Thyroid gland (tissue), 4 donors: ENCODE results near the gene CD300LB. TPM values are rescaled to one million over a fixed set of nuclear protein-coding genes. Genes with fewer than 3 reads are reported as not detected.

Source experiments
- DNase-seq, 2 donors: peaks; one replicate each; pipeline ENCODE4 v3.0.0-alpha.2; 2019
- H3K27ac ChIP-seq, 3 donors: fragments of 200-600 bp; sonication (generic); 1 replicate in 2 of 3; 2 replicates in 1 of 3; pipeline ENCODE4 v1.5.1; 2016 to 2019; ENCODE audit warnings: mild to moderate bottlenecking in 1 of 3, moderate library complexity in 1 of 3
- H3K27me3 ChIP-seq: fragments of 200-600 bp; sonication (generic); one replicate; pipeline ENCODE4 v1.5.1; 2019
- H3K36me3 ChIP-seq, 2 donors: fragments of 200-600 bp; sonication (generic); one replicate each; pipeline ENCODE4 v1.5.1; 2016 to 2019
- H3K4me1 ChIP-seq, 2 donors: fragments of 200-600 bp; sonication (generic); one replicate each; pipeline ENCODE4 v1.5.1; 2017 to 2019
- H3K4me3 ChIP-seq, 3 donors: fragments of 200-600 bp; sonication (generic); replicated peaks in 1 of 3; 1 replicate in 2 of 3; 2 replicates in 1 of 3; pipeline ENCODE4 v1.5.1; 2016; ENCODE audit warnings: mild to moderate bottlenecking in 1 of 3
- H3K9me3 ChIP-seq: fragments of 200-600 bp; sonication (generic); one replicate; pipeline ENCODE4 v1.5.1; 2017
- POLR2A ChIP-seq, 2 donors: fragments of 450-650 bp; IDR thresholded peaks; one replicate each; pipeline ENCODE4 v1.6.1; 2017; ENCODE audit warnings: antibody characterized with exemption in 2 of 2, mild to moderate bottlenecking in 2 of 2, moderate library complexity in 1 of 2
- WGBS, 2 donors: methylation state at CpG; one replicate each; pipeline ENCODE4 v1.1.5; 2017; 5-methylcytosine and 5-hydroxymethylcytosine counted together
- intact Hi-C: fragments of 100-400 bp; cut with DNase I; formaldehyde crosslinking; loops from one replicate; pipeline ENCODE4 v1.15.1; 2023
- total RNA-seq, 4 donors: library from RNA; depleted of rRNA; stranded (reverse); fragments of >200 nt; gene quantifications; one replicate each; pipeline ENCODE4 v1.2.3, GENCODE V29; 2016
- TF ChIP-seq, protein P1 (sequence below), 6 experiments: fragments of 200-600 bp in 3 of 6; fragments of 450-650 bp in 3 of 6; sonication (generic) in 3 of 6; IDR thresholded peaks; one replicate each; pipeline ENCODE4 v1.5.1; 2016 to 2019; ENCODE audit warnings: antibody characterized with exemption in 6 of 6, mild to moderate bottlenecking in 2 of 6, inconsistent platforms in 1 of 6, moderate library complexity in 1 of 6

The CD300LB gene
- total RNA-seq, 4 donors from 2014 or later, result not detected

DNA sequence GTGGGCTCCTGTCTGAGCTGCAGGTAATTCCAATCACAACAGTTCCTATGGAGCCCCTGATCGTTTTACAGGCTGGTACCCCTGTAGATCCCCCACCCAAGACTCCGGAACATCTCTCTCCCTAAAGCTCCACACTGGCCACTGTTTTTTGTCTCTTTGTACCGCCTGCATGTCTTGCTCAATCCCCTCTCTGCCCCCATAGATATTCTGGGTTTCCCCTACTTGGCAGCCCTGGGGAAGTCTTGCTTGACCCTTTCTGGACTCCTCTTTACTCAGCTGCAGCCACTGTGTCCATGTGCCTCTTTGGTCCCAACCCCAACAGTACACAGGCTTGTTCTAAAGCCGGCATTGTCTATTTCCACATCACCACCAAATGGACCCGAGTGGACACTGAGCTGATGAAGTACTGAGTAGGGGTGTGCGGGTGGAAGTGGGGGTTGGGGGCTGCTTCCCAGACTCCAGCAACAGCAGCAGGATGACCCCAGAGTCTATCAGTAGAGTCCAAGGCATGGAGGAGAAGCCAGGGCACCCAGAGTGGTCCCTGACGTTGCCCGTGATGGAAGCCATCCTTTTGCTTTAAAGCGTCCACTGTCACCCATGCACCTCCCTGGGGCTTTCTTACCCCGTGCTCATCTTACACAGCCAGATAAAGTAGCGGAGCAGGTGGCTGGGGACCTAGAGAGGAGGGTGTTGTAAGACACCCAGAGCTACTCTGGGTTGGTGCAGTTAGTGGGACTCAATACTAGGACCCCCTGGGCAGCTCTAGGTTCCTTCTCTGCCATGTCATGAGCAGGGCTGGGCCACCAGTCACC is 6.4 kb downstream of the CD300LB start:
- Histone ChIP-seq H3K27me3 (no peaks in the 10 kb centered on the region), H3K9me3 (no peaks in the 10 kb centered on the region), H3K4me1 (no peaks in the 10 kb centered on the region), H3K27ac (no peak overlapping the region), H3K36me3 (no peaks in the 10 kb centered on the region), H3K4me3 (no peak overlapping the region)
- no peak for DNase-seq
- 84 to 88% methylated on average over 11 of the region's 11 CpGs for WGBS, 2 donors
- no peak for TF ChIP-seq POLR2A (IDR thresholded peaks at IDR 0.05)
- TF ChIP-seq, protein P1, sequence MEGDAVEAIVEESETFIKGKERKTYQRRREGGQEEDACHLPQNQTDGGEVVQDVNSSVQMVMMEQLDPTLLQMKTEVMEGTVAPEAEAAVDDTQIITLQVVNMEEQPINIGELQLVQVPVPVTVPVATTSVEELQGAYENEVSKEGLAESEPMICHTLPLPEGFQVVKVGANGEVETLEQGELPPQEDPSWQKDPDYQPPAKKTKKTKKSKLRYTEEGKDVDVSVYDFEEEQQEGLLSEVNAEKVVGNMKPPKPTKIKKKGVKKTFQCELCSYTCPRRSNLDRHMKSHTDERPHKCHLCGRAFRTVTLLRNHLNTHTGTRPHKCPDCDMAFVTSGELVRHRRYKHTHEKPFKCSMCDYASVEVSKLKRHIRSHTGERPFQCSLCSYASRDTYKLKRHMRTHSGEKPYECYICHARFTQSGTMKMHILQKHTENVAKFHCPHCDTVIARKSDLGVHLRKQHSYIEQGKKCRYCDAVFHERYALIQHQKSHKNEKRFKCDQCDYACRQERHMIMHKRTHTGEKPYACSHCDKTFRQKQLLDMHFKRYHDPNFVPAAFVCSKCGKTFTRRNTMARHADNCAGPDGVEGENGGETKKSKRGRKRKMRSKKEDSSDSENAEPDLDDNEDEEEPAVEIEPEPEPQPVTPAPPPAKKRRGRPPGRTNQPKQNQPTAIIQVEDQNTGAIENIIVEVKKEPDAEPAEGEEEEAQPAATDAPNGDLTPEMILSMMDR (IDR thresholded peaks at IDR 0.05), result no peak
- intact Hi-C loops, result no loop called here

DNA sequence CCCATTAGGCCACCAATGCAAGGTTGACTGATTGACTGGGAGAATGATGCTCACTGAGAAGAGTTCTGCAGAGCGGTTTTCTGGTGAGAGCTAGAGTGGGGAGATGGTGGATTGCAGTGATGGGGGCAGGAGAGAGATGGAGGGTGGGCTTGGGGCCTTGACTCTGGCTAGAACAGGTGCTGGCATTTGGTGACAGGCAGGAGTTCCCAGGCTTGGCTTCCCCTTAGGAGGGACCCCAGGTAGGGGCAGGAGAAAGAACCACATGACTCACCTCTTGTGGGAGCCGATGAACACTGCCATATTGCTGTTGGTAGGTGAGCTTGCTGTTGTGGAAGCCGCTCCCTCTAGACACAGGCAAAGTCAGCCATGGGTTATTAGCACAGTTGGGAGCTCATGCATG is 8.0 kb downstream of the CD300LB start:
- H3K36me3 ChIP-seq, result no peaks in the 10 kb centered on the region
- no peak overlapping the region for H3K27ac ChIP-seq
- no peak overlapping the region for H3K4me3 ChIP-seq
- no peaks in the 10 kb centered on the region for H3K4me1 ChIP-seq
- no peak for TF ChIP-seq POLR2A (IDR thresholded peaks at IDR 0.05)
- TF ChIP-seq, protein P1 (IDR thresholded peaks at IDR 0.05), result no peak
- intact Hi-C loops, result no loop called here
- no peaks in the 10 kb centered on the region for H3K27me3 ChIP-seq
- no peak for DNase-seq
- 94 to 96% methylated on average over 3 of the region's 3 CpGs for WGBS, 2 donors
- H3K9me3 ChIP-seq, result no peaks in the 10 kb centered on the region

DNA sequence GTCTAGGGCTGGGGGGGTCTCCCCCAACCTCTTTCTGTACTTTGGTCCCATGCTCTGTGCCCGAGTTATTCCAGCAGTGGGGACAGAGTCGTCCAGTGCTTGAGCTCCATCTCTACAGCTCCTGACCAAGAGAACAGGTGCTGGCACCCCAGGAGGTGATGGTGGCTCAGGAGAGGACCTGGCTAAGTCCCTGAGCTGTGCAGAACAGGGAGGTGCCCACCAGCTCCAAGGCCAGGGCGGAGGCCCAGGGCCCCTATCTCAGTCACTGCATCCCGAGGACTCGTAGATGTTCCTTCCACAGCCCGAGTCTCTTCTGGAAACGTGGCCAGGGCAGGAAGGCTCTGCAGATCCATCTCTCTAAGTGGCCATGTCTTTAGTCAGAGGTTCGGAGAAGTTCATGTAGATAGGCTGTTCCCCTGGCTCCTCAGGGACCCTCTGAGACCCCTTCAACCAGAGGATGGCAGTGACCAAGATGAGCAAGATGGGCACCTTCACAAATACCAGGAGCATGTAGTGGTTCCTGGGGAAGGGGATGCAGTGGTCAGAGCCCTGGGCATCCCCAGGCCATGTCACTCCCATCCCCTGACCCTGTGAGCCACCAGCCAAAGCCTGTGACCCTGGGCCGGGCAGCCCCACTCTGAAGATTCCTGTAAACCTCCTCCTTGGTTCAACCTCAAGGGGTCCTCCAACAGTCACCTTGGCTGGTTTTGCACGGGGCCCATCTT is 8.7 kb downstream of the CD300LB start:
- H3K27ac ChIP-seq, result no peak overlapping the region
- no peak for DNase-seq
- no peak overlapping the region for H3K4me3 ChIP-seq
- no peaks in the 10 kb centered on the region for H3K36me3 ChIP-seq
- intact Hi-C loops, result no loop called here
- H3K4me1 ChIP-seq, result no peaks in the 10 kb centered on the region
- no peaks in the 10 kb centered on the region for H3K9me3 ChIP-seq
- no peaks in the 10 kb centered on the region for H3K27me3 ChIP-seq
- 77 to 85% methylated on average over 9 to 10 of the region's 10 CpGs for WGBS, 2 donors
- no peak for TF ChIP-seq POLR2A (IDR thresholded peaks at IDR 0.05)
- TF ChIP-seq, protein P1 (IDR thresholded peaks at IDR 0.05), result no peak

DNA sequence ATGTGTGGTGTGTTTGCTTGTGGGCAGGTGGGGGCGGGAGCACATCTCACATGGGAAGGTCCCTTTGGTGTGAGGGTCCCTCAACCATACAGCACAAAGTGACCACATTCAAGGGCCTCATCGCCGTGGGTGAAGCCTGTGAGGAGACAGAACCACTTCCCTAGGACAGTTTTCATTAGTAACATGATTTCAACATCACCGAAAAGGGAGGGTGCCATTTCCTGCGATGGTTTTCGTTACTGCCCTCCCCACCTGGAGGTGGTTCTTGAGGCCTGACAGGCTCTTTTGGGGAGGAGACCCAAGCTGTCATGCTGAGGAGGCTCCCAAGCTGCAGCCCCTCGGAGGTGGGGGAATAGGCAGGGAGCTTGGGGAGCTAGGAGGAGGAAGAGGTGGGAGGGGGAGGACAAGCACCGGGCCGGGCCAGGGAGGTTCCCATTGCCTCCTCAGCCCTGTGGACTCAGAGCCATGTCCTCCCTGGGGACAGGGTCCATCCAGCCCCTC is 9.5 kb downstream of the CD300LB start:
- H3K4me1 ChIP-seq, result no peaks in the 10 kb centered on the region
- DNase-seq, result no peak
- no peak overlapping the region for H3K4me3 ChIP-seq
- no peaks in the 10 kb centered on the region for H3K27me3 ChIP-seq
- TF ChIP-seq POLR2A (IDR thresholded peaks at IDR 0.05), result no peak
- TF ChIP-seq, protein P1 (IDR thresholded peaks at IDR 0.05), result no peak
- 67 to 80% methylated on average over 6 to 9 of the region's 9 CpGs for WGBS, 2 donors
- no peak overlapping the region for H3K27ac ChIP-seq
- no peaks in the 10 kb centered on the region for H3K9me3 ChIP-seq
- H3K36me3 ChIP-seq, result no peaks in the 10 kb centered on the region
- intact Hi-C loops, result no loop called here
